HG03045 (cell line): ENCODE data around the gene DENND2A.
"Not testable (repeated sequence)": the region's sequence is repeated elsewhere in the genome, so short reads cannot be mapped to it uniquely, and the experiment has no call there.

Experiments used
- ATAC-seq: cut with Tn5 transposase; IDR thresholded peaks from one replicate; pipeline ENCODE4 v1.9.1; 2021; ENCODE audit warnings: mild to moderate bottlenecking, moderate library complexity; ENCODE audit not compliant: unreplicated experiment

Gene DENND2A

GRCh38 chr7:140623980-140624379 is 16.6 kb downstream of the DENND2A start:
- ATAC-seq = no peak

GRCh38 chr7:140621401-140622021 is 19.1 kb downstream of the DENND2A start:
- no peak for ATAC-seq

DNA sequence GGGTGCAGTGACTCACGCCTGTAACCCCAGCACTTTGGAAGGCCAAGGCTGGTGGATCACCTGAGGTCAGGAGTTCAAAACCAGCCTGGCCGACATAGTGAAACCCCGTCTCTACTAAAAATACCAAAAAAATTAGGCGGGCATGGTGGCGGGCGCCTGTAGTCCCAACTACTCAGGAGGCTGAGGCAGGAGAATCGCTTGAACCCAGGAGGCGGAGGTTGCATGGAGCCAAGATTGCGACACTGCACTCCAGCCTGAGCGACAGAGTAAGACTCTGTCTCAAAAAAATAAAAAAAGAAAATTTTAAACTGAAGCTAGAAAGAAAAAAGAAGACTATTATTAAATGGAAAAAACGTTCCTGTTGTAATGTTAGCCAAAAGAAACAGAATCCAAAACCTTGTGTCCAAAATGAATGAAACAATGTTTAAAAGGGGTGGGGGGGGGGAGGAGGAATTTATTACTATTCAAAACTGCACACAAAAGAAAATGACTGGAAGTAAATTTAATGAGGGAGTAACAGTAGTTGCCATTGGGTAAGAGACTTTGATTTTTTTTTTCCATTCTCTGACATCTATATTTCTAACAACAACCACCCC is 20.6 kb downstream of the DENND2A start:
- not testable (repeated sequence) for ATAC-seq

DNA sequence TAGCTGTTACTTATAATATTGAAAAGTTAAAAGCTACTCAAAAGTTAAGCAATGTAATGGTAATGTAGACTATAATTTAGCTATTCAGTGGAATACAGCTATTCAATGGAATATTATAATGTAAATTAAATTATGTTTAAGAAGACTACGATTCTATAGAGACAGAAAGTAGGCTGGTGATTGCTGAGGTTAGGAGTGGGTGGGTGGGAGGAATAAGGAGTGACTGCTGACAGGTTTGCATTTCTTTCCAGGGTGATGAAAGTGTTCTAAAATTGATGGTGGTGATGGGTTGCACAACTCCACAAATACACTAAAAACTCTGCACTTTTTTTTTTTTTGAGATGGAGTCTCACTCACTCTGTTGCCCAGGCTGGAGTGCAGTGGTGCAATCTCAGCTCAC is 21.4 kb downstream of the DENND2A start:
- no peak for ATAC-seq

DNA sequence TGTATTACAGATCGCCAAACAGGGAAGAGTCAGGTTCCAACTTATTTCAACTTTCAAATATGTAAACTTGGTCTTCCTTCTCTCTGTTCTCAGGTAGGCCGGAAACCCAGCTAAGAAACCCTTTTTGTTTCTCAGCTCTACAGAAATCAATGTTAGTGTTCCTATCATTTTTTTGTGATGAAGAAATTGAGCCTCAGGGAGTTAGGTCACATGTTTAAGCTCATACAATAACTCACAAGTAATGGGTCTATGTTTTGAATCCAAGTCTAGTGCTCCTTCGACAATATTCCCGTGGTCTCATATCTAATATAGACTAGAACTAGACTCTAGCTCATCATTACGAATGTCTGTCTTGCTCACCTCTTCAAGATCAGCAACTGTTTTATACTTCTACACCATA is 22.3 kb downstream of the DENND2A start:
- no peak for ATAC-seq

DNA sequence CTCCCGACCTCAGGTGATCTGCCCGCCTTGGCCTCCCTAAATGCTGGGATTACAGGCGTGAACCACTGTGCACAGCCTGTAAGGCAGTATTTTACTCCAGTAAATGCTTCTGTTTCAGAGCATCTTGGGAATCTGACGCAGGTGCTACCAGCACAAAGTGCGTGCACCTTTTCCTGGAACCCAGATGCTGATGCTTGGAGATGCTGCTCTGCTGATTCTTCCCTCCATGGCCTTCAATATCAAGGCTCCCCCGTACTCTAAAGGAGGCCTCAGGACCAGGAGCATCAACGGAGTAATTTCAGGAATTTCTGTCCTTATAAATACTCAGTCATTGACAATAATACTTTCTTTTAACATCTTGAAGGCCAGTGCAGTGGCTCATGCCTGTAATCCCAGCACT is 23.5 kb downstream of the DENND2A start:
- ATAC-seq = no peak

DNA sequence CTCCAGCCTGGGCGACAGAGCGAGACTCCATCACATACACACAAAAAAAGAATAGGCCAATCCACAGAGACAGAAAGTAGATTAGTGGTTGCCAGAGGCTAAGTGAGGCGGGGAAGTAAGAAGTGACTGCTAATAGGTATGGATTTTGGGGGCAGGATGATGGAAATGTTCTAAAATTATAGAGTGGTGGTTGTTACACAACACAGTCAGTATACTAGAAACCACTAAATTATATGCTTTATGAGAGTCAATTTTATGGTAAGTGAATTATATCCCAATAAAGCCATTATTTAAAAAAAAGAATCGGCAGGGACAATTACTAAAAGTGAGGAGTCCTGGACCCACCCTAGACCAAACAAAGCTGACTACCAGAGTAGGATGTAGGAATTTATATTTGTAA is 24.3 kb downstream of the DENND2A start:
- ATAC-seq = no peak

GRCh38 chr7:140611641-140612040 is 29.0 kb downstream of the DENND2A start:
- ATAC-seq = no peak

DNA sequence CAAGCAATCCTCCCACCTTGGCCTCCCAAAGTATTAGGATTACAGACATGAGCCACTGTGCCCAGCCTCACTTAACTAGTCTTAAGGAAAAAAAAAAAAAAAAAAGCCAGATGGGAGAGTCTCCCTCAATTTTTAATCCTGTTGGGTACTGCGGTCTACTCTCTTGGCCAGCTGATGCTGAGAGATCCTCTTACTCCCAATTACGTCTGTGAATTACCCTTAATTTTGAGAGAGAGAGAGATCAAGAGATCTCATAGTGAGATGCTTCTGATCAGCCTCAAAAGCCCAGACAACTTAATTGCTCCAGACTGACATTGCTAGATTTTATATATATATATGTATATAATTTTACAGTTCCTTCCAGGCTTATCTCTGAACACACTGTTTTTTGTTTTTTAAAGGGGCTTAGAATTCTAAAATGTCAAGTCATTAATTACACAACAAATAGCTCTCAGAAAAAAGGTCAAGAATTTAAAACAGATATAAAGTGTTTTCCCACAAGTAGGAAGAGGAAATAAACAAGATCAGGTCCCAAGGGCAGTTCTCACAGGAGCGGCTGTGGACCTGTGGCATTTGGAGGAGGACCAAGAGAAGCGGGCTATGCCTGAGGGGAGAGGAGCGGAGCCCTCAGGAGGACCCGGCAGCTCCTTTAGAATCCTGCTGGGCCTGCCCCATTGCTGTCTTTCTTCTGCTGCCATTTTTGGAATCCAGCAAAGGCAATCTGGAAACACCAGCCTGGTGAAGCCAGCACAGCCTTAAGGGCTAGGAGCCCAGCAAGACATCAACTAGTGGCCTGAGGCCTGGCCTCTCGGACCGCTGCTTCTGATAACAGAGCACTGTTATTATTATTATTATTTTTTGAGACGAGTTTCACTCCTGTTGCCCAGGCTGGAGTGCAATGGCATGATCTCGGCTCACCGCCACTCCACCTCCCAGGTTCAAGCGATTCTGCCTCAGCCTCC is 30.1 kb downstream of the DENND2A start:
- no peak for ATAC-seq

GRCh38 chr7:140609646-140610045 is 31.0 kb downstream of the DENND2A start:
- no peak for ATAC-seq

DNA sequence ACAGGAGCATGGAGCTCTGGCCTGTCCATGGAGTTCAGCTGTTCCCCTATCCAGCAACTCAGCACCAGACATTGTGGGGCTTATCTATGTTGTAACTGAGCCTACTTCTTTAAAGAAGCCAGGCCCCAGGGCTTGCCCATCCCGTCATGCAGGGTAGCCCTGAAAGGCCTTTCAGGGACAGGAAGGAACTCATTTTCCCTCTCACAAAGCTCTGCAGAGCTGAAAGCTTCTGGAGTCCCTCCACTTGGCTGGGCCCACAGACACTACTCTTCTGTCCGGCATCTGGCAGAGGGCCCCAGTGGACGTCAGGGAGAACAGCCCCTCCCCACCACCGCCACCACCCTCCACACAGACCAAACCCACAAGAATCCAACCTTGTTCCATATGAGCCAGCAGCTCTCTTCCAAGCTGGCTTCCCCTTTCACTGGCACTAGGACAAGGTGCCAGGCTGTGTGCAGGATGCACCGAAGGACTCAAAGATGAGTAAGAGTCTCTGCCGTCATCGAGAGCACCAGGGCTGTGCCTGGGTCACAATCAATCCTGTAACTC is 33.1 kb downstream of the DENND2A start:
- no peak for ATAC-seq

- no peak for ATAC-seq
Observed at GRCh38 chr7:140605337-140605736, 35.3 kb downstream of the DENND2A start.

- ATAC-seq = no peak
Observed at GRCh38 chr7:140604760-140605159, 35.9 kb downstream of the DENND2A start.

DNA sequence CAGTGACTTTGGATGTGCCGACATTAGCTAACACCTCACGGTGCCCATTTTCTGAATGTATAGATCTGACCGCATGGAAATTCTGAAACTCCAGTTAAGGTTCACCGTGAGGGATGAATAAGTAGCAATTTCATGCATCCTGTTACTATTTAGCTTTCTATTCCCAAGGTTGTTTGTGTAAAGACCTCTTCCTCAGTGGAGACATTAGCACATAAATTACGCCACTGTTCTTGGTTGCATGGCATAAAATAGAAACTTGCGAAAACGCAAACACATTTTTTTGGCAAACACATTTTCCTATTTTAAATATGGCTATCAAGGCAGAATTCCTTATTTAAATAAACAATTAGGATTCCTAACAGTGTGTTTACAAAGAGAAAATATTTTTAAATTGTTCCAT is 36.5 kb downstream of the DENND2A start:
- no peak for ATAC-seq

- ATAC-seq = no peak
Observed at GRCh38 chr7:140601566-140602174, 38.9 kb downstream of the DENND2A start.

DNA sequence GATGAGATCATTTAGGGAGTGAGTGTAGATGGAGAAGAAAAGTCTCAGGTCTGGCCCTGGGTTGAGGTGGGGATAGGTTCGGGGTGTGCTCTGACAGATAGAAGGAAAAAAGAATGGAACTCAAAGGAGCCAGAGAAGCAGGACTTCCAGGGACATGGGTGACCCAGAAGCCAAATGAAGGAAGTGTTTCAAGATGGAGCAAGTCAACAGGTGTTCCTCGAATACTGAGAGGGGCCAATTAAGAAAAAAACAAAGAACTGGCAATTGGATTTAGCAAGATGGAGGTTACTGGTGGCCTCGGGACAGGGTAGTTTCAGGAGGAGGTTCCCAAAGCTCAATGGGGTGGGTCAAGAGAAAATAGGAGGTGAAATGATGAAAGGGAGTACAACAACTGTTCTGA is 40.3 kb downstream of the DENND2A start:
- no peak for ATAC-seq

- no peak for ATAC-seq
Observed at GRCh38 chr7:140597428-140597949, 43.1 kb downstream of the DENND2A start.

- ATAC-seq = no peak
Observed at GRCh38 chr7:140596519-140597427, 43.8 kb downstream of the DENND2A start.

- ATAC-seq = no peak
Observed at GRCh38 chr7:140595468-140596092, 45.0 kb downstream of the DENND2A start.
